Fibroblast of mammary gland (primary cell): ENCODE results near the gene CA10.

Experiments
- DNase-seq: peaks from one replicate; pipeline ENCODE4 v3.0.0-alpha.2; 2010; ENCODE audit warnings: low read depth
- H3K4me3 ChIP-seq: 2 replicates; pipeline ENCODE4 v1.5.1; 2011; ENCODE audit warnings: low read depth, mild to moderate bottlenecking, low read length, moderate library complexity; ENCODE audit not compliant: control insufficient read depth
- CTCF ChIP-seq: conservative IDR thresholded peaks from 2 replicates; pipeline ENCODE4 v1.5.1; 2011; ENCODE audit warnings: low read depth, low read length, inconsistent platforms; ENCODE audit not compliant: control insufficient read depth, insufficient read depth

CA10 gene

GRCh38 chr17:51907041-51907440 is 251.5 kb downstream of the CA10 start:
- DNase-seq: no peak
- TF ChIP-seq CTCF: no peak
- H3K4me3 ChIP-seq: no peak overlapping the region

- DNase-seq: no peak
- no peak overlapping the region for H3K4me3 ChIP-seq
- TF ChIP-seq CTCF: no peak
These were observed 254.1 kb downstream of the CA10 start for GRCh38 chr17:51904379-51904778.

DNA sequence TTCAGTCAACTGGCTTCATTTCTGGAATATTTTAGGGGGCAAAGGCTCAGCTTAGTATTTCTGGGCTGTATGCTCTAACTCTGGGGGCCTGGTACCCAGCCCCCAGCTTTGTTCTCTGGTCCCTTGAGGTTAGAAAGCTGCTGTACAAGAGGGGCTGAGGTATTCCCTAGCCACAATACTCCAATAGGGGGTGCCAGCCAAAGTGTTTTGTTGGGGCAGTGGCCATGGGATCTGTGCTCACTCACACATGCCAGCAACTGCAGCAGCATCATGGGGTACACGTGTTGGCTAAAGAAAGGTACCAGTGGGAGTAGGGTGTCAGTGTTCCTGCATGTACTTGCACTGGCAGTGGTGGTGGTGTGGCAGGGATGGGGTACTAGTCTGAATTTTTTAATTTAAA is 257.3 kb downstream of the CA10 start:
- DNase-seq: no peak
- TF ChIP-seq CTCF: no peak
- no peak overlapping the region for H3K4me3 ChIP-seq

- no peak overlapping the region for H3K4me3 ChIP-seq
- TF ChIP-seq CTCF: no peak
- DNase-seq: no peak
These were observed 266.6 kb downstream of the CA10 start for GRCh38 chr17:51891936-51892335.

GRCh38 chr17:51890710-51891109 is 267.8 kb downstream of the CA10 start:
- DNase-seq: no peak
- H3K4me3 ChIP-seq: no peak overlapping the region
- no peak for TF ChIP-seq CTCF

DNA sequence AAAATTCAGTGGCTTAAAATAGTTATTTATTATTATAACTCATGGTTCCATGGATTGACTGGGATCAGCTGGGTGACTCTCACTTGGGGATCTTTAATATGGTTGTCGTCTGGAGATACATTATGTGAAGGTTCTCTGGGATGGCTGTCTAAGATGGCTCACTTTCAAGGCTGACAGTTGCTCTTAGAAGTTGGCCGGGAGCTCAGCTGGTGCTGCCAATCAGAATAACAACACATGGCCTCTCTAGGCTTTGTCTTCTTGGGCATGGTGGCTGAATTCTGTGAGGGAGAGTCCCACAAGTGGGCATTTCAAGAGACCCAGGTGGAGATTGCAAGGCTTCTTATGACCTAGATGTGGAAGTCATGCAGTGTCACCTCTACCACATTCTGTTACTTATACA is 269.7 kb downstream of the CA10 start:
- no peak for TF ChIP-seq CTCF
- no peak for DNase-seq
- no peak overlapping the region for H3K4me3 ChIP-seq

DNA sequence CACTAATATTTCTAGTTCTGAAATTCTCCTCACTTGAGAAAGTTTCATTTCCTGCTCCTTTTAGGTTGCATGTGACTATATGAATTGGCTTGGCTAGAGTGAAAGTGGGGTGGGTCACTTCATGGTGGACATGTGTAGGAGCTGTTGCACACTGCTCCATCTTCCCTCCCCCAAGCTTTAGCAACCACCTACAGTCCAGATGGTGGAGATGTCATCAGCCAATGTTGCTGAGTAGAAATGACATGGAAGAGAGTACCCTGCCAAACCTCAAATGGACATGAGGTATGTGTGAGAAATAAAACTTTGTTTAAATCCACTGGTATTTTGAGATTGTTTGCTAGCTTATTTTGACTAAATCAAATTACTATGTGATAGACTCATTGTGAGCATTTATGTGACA is 281.5 kb downstream of the CA10 start:
- H3K4me3 ChIP-seq: no peak overlapping the region
- no peak for TF ChIP-seq CTCF
- DNase-seq: no peak
